HL-60/S4 treated with phorbol 12-myristate 13-acetate at 8.2 ng/mL for 4 days and 3 days (cell line): ENCODE data around the gene HOXB3.

Experiments used
- in situ Hi-C: fragments of 300-500 bp; cut with MboI; formaldehyde crosslinking; loops from 2 replicates; pipeline ENCODE4 v1.15.0; 2022; ENCODE audit warnings: low sequenced_read_pairs

HOXB3 gene

DNA sequence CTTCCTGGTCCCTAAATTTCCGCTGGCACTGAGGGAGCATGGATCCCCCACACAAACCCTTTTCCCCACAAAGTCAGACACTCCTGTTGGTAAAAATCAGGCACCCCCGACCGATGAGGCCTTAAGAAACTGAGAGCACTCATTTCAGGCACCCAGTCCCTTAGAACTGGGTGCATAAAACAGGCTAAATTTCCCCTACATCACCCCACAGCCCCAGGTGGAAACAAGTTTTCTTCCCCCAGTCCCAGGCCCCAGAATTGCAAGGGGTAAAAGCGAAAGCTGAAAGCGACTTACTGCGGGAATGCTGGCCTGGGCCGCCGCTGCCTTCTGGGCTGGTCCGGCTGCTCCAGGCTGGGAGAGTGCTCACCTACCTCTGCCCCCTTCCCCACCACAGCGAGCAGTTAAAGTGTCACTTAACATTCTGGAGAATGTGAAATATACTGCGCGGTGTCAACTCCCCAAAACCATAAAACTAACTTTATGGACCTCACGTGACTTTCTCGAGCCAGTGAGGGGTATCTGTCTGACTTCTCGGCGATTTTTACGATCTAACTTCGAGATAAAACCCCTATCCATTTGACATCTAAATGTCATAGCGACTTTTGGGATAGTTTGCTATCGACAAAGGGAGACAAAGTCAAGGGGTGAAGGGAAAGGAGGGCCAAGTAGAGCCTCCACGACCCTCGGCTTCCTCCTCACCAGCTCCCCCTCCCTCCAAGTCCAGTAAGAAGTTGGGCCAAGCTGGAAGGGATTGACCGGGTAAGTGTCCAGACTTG, at the start of gene HOXB3:
TSS of gene HOXB3 (minus strand) at position 411 of the 776 bp plus-strand sequence. CDS start 37,767 bp downstream, outside the sequence.
- in situ Hi-C loops: loop anchor here (10.0 kb wide), 1 partner anchor 255 kb away; no protein-coding TSS in a partner anchor

DNA sequence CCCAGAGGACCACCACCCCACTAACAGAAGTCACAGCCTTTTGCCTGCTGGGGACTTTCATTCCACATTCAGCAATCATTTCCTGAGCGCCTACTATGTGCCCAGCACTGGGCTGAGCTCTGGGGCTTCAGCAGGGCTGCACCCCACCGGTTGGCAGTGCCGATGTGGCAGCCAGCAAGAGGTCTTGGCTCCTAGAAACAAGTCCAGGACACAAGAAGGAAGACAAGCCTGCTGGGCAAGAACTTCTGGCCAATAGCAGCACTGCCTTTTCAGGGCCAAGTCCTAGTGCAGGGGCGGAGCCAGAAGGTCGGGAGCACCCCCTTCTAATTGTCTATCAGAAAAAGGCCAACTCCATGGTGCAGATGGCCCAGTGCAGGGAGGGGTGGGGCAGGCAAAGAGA, 49.1 kb upstream of the HOXB3 start:
- in situ Hi-C loops: no loop called here

GRCh38 chr17:48637323-48638260, 47.6 kb upstream of the HOXB3 start:
- in situ Hi-C loops: no loop called here

GRCh38 chr17:48636177-48637018, 46.4 kb upstream of the HOXB3 start:
- in situ Hi-C loops: no loop called here

- in situ Hi-C loops: no loop called here
These were observed 44.6 kb upstream of the HOXB3 start for GRCh38 chr17:48634493-48635208.

DNA sequence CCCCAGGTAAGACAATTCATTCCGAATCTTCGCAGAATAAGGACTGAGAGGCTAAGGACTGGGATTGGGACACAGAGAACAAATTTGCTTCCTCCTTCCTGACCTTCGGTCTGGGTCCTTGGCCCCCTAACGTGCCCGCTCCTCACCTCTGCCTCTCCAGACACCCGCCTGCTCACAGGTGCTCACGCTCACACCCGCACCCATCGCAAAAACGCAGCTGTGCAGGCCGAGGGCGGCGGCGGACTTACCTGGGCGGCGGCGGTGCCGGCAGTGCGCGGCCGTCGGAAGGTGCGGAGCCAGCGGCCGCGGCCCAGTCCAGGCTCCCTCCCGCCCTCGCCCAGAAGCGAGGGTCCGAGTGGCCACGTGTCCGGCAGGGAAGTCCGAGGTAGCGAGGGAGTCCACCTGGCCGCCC, 43.2 kb upstream of the HOXB3 start:
- in situ Hi-C loops: no loop called here

GRCh38 chr17:48632579-48633265, 42.7 kb upstream of the HOXB3 start:
- in situ Hi-C loops: no loop called here

GRCh38 chr17:48631693-48632578, 41.9 kb upstream of the HOXB3 start:
- in situ Hi-C loops: no loop called here

GRCh38 chr17:48630925-48631692, 41.1 kb upstream of the HOXB3 start:
- in situ Hi-C loops: no loop called here

- in situ Hi-C loops: no loop called here
These were observed 40.2 kb upstream of the HOXB3 start for GRCh38 chr17:48630009-48630924.

GRCh38 chr17:48629411-48629759, 39.3 kb upstream of the HOXB3 start:
- in situ Hi-C loops: no loop called here

- in situ Hi-C loops: no loop called here
These were observed 38.8 kb upstream of the HOXB3 start for GRCh38 chr17:48628649-48629410.

DNA sequence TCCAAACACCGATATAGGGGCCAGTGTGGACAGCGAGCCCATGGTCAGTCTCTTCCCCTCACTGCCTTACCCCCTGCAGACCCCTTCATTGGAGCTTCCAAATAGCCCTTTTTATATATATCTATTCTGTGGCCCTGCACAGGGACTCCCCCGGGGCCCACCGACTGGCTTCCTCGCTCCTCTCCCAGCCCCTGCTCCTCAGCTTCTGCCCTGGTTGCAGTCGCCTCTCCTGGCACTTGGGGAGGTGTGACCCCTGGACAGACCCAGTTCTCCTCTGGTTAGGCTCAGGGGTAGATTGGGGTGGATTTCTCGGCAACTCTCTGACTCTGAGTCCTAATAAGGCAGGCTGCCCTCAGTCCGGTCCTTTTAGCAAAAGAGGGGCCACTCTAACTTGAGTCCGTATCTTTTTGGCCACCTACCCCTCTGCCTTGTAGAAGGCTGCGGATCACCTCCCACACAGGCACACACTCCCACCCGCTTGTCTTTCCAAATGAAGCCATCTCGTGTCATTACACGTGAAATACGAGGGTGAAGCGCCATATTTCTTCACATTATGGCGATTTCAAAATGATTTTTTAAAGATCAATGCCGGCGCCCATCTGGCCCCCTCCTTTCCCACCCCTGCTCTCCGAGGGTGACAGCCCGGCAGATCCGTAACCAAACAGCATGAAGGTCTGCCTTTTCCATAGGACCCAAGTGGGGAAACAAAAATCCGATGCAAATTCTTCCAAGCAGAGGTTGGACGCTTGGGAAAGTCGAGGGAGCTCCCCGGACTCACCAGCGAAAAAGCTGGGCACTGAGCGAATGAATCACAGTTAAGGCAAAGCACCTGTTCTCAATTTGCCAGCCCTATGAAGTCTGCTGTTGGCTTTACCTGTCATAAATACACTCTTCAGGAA, 37.8 kb upstream of the HOXB3 start:
- in situ Hi-C loops: no loop called here

DNA sequence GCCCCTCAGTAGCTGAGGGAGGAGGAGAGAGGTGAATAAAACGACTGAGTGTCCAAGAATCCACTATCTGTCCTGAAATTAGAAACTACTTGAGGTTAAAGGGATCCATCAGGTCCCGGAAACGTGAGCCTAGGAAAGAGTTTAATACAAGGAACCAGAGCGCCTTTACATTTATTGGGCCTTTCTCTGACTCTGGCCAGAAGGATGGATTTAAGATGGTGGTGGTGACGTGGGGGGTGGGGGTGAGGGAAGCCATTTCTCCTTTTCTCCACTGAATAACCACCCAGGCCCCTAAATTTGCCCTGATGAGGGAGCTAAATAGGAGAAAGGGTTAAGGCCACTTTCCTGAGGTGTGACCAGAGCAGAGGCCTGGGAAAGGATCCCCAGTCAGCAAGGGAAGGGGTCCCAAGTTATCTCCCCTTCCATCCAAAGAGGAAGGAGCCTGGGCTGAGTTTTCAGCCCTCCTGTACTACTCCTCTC, 37.1 kb upstream of the HOXB3 start:
- in situ Hi-C loops: no loop called here
